Stomach (tissue), 4 donors: ENCODE measurements around the gene RSPH10B2.
"Not testable (repeated sequence)": the region's sequence is repeated elsewhere in the genome, so short reads cannot be mapped to it uniquely, and the experiment has no call there.

Source experiments
- CTCF ChIP-seq, 7 experiments: fragments of 450-650 bp in 4 of 7; fragments of 200-600 bp in 3 of 7; sonication (generic) in 3 of 7; IDR thresholded peaks; one replicate each; pipeline ENCODE4 v1.5.1; 2016 to 2019; ENCODE audit warnings: antibody characterized with exemption in 7 of 7, control low read depth in 2 of 7, mild to moderate bottlenecking in 1 of 7
- POLR2A ChIP-seq, 4 donors: fragments of 450-650 bp; IDR thresholded peaks; one replicate each; pipeline ENCODE4 v1.6.1; 2016; ENCODE audit warnings: antibody characterized with exemption in 4 of 4, control low read depth in 2 of 4, mild to moderate bottlenecking in 1 of 4, moderate library complexity in 1 of 4
- POLR2AphosphoS5 ChIP-seq, 3 donors: sonication (generic); formaldehyde crosslinking; IDR thresholded peaks; one replicate each; pipeline ENCODE4 v1.6.1; 2016; ENCODE audit warnings: antibody characterized with exemption in 3 of 3

GRCh38 chr7:6715898-6716297, 38.0 kb upstream of the RSPH10B2 start:
- not testable (repeated sequence) for TF ChIP-seq CTCF, POLR2A, POLR2AphosphoS5 (IDR thresholded peaks at IDR 0.05)
